Neural cell (in vitro differentiated cells): Measurements from ENCODE around the gene STARD13. TPM values are rescaled to one million over a fixed set of nuclear protein-coding genes. Genes with fewer than 3 reads are reported as not detected.

Experiments used
- H2AFZ ChIP-seq: fragments of 200-600, 300-800 bp; sonication (generic), shearing (Covaris generic); 2 replicates; pipeline ENCODE4 v1.6.0; 2014; ENCODE audit warnings: low read depth, mild to moderate bottlenecking, antibody characterized with exemption, low read length, moderate library complexity
- H3F3A ChIP-seq: fragments of 200-600 bp; shearing (Covaris generic); 2 replicates; pipeline ENCODE4 v1.6.1; 2016; ENCODE audit warnings: mild to moderate bottlenecking, moderate library complexity, mixed read lengths, antibody characterized with exemption, low read length; ENCODE audit not compliant: insufficient read depth, poor library complexity, severe bottlenecking
- H3K27ac ChIP-seq: fragments of 200-600, 300-800 bp; sonication (generic), shearing (Covaris generic); 2 replicates; pipeline ENCODE4 v1.5.1; 2014; ENCODE audit warnings: mild to moderate bottlenecking, low read length, moderate library complexity
- H3K27me3 ChIP-seq: fragments of 300-800, 200-600 bp; sonication (generic), shearing (Covaris generic); 2 replicates; pipeline ENCODE4 v1.6.0; 2014; ENCODE audit warnings: mild to moderate bottlenecking, low read depth, low read length, moderate library complexity; ENCODE audit not compliant: insufficient read depth
- H3K36me3 ChIP-seq: fragments of 300-800, 200-600 bp; sonication (generic), shearing (Covaris generic); 2 replicates; pipeline ENCODE4 v1.5.1; 2014; ENCODE audit warnings: mild to moderate bottlenecking, antibody characterized with exemption, low read length, moderate library complexity; ENCODE audit not compliant: insufficient read depth
- H3K4me2 ChIP-seq: fragments of 300-800, 200-600 bp; sonication (generic), shearing (Covaris generic); 2 replicates; pipeline ENCODE4 v1.6.0; 2014; ENCODE audit warnings: mild to moderate bottlenecking, low read length
- H3K4me3 ChIP-seq: fragments of 300-800, 200-600 bp; sonication (generic), shearing (Covaris generic); 2 replicates; pipeline ENCODE4 v1.5.1; 2014; ENCODE audit warnings: mild to moderate bottlenecking, low read length, moderate library complexity
- H3K79me2 ChIP-seq: fragments of 200-600 bp; shearing (Covaris generic); replicated peaks from 2 replicates; pipeline ENCODE4 v1.6.0; 2014; ENCODE audit warnings: mild to moderate bottlenecking, low read length, moderate library complexity; ENCODE audit not compliant: insufficient read depth
- H3K9ac ChIP-seq: fragments of 300-800, 200-600 bp; sonication (generic), shearing (Covaris generic); 2 replicates; pipeline ENCODE4 v1.6.1; 2016; ENCODE audit warnings: mild to moderate bottlenecking, low read length, mixed read lengths
- H3K9me2 ChIP-seq: fragments of 200-600 bp; shearing (Covaris generic); 2 replicates; pipeline ENCODE4 v1.6.1; 2016; ENCODE audit warnings: mild to moderate bottlenecking, low read length, mixed read lengths; ENCODE audit not compliant: insufficient read depth
- H3K9me3 ChIP-seq: fragments of 200-600, 300-800 bp; sonication (generic), shearing (Covaris generic); 2 replicates; pipeline ENCODE4 v1.6.1; 2016; ENCODE audit warnings: mild to moderate bottlenecking, mixed run types, low read length, moderate library complexity, mixed read lengths
- H4K20me1 ChIP-seq: fragments of 200-600 bp; shearing (Covaris generic); 2 replicates; pipeline ENCODE4 v1.6.1; 2016; ENCODE audit warnings: mild to moderate bottlenecking, mixed run types; ENCODE audit not compliant: insufficient read depth
- EP300 ChIP-seq: fragments of 450-650 bp; conservative IDR thresholded peaks from 2 replicates; pipeline ENCODE4 v1.6.1; 2014; ENCODE audit warnings: antibody characterized with exemption, mild to moderate bottlenecking, moderate library complexity; ENCODE audit not compliant: poor library complexity, severe bottlenecking
- EZH2 ChIP-seq: fragments of 200-600, 300-800 bp; shearing (Covaris generic), sonication (generic); IDR thresholded peaks from 2 replicates; pipeline ENCODE4 v1.6.1; 2014; ENCODE audit warnings: antibody characterized with exemption, low read length, borderline replicate concordance, mild to moderate bottlenecking; ENCODE audit not compliant: insufficient read depth, poor library complexity, severe bottlenecking
- MXI1 ChIP-seq: fragments of 450-650 bp; conservative IDR thresholded peaks from 2 replicates; pipeline ENCODE4 v1.6.1; 2014; ENCODE audit warnings: antibody characterized with exemption, mild to moderate bottlenecking; ENCODE audit not compliant: poor library complexity, severe bottlenecking
- POLR2AphosphoS5 ChIP-seq: IDR thresholded peaks from 2 replicates; pipeline ENCODE4 v1.6.1; 2012
- RAD21 ChIP-seq: fragments of 450-650 bp; conservative IDR thresholded peaks from 2 replicates; pipeline ENCODE4 v1.6.1; 2014; ENCODE audit warnings: antibody characterized with exemption, mild to moderate bottlenecking, moderate library complexity
- SMC3 ChIP-seq: fragments of 450-650 bp; conservative IDR thresholded peaks from 2 replicates; pipeline ENCODE4 v1.6.1; 2014; ENCODE audit warnings: antibody characterized with exemption, mild to moderate bottlenecking, moderate library complexity; ENCODE audit not compliant: poor library complexity
- TAF1 ChIP-seq: IDR thresholded peaks from 2 replicates; pipeline ENCODE4 v1.6.1; 2012; ENCODE audit warnings: low read depth
- polyA plus RNA-seq: library from polyadenylated mRNA; depleted of rRNA; stranded (reverse); fragments of >200 nt; gene quantifications from 2 replicates; pipeline ENCODE4 v1.2.3, GENCODE V29; 2014
- TF ChIP-seq, protein P1 (sequence below): fragments of 450-650 bp; IDR thresholded peaks from 2 replicates; pipeline ENCODE4 v1.5.1; 2014; ENCODE audit warnings: antibody characterized with exemption, mild to moderate bottlenecking, moderate library complexity; ENCODE audit not compliant: poor library complexity, severe bottlenecking
- TF ChIP-seq, protein P2 (sequence below): IDR thresholded peaks from 2 replicates; pipeline ENCODE4 v1.6.1; 2012; ENCODE audit warnings: borderline replicate concordance

The STARD13 gene
- polyA plus RNA-seq, 1 donor from 2014 or later = 0.05 TPM

DNA sequence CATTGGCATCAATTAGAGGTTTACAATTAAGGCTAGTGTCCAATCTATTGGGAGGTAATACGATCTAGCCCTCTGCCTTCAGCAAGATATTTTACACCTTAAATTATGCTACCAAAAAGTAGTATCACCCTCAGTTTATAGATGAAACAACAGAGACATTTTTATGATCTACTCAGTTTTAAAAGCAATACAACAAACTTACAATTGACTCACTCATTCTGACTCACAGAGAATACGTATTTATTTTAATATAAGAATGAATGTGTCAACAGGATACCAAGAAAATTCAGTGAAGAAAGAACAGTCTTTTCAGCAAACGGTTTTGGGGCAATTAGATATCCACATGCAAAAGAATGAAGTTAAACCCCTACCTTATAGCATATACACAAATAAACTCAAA is 32.5 kb upstream of the STARD13 start:
- H4K20me1 ChIP-seq = no peaks in the 10 kb centered on the region
- TF ChIP-seq EZH2 (no peak), SMC3 (no peak), MXI1 (no peak), EP300 (no peak), TAF1 (no peak), POLR2AphosphoS5 (no peak), RAD21 (no peak)
- TF ChIP-seq, protein P1, sequence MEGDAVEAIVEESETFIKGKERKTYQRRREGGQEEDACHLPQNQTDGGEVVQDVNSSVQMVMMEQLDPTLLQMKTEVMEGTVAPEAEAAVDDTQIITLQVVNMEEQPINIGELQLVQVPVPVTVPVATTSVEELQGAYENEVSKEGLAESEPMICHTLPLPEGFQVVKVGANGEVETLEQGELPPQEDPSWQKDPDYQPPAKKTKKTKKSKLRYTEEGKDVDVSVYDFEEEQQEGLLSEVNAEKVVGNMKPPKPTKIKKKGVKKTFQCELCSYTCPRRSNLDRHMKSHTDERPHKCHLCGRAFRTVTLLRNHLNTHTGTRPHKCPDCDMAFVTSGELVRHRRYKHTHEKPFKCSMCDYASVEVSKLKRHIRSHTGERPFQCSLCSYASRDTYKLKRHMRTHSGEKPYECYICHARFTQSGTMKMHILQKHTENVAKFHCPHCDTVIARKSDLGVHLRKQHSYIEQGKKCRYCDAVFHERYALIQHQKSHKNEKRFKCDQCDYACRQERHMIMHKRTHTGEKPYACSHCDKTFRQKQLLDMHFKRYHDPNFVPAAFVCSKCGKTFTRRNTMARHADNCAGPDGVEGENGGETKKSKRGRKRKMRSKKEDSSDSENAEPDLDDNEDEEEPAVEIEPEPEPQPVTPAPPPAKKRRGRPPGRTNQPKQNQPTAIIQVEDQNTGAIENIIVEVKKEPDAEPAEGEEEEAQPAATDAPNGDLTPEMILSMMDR = no peak
- TF ChIP-seq, protein P2, sequence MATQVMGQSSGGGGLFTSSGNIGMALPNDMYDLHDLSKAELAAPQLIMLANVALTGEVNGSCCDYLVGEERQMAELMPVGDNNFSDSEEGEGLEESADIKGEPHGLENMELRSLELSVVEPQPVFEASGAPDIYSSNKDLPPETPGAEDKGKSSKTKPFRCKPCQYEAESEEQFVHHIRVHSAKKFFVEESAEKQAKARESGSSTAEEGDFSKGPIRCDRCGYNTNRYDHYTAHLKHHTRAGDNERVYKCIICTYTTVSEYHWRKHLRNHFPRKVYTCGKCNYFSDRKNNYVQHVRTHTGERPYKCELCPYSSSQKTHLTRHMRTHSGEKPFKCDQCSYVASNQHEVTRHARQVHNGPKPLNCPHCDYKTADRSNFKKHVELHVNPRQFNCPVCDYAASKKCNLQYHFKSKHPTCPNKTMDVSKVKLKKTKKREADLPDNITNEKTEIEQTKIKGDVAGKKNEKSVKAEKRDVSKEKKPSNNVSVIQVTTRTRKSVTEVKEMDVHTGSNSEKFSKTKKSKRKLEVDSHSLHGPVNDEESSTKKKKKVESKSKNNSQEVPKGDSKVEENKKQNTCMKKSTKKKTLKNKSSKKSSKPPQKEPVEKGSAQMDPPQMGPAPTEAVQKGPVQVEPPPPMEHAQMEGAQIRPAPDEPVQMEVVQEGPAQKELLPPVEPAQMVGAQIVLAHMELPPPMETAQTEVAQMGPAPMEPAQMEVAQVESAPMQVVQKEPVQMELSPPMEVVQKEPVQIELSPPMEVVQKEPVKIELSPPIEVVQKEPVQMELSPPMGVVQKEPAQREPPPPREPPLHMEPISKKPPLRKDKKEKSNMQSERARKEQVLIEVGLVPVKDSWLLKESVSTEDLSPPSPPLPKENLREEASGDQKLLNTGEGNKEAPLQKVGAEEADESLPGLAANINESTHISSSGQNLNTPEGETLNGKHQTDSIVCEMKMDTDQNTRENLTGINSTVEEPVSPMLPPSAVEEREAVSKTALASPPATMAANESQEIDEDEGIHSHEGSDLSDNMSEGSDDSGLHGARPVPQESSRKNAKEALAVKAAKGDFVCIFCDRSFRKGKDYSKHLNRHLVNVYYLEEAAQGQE = no peak

DNA sequence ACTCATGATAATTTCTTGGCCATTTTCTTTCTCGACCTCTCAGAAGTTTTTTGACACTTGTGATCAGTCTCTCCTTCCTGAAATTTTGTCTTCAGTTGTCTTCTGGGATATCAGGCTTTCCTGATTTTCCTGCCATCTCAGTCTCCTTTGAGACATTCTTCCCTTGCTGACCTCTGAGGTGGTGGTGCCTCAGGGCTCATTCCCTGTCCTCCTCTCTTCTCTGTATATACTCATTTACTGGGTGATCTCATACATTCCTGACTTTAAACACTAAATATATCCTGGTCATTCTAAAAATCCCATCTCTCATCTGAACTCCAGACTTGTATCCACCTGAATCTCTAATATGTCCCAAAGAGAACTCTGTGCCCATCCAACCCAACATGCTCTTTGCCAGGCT is 31.3 kb upstream of the STARD13 start:
- Histone ChIP-seq H3K79me2 (no peaks in the 10 kb centered on the region), H2AFZ (no peak overlapping the region), H3F3A (no peaks in the 10 kb centered on the region), H3K4me3 (no peak overlapping the region), H4K20me1 (no peaks in the 10 kb centered on the region), H3K27me3 (no peaks in the 10 kb centered on the region), H3K27ac (no peak overlapping the region), H3K9me3 (no peaks in the 10 kb centered on the region), H3K9ac (no peak overlapping the region), H3K36me3 (no peaks in the 10 kb centered on the region), H3K9me2 (no peaks in the 10 kb centered on the region), H3K4me2 (no peak overlapping the region)
- TF ChIP-seq TAF1 (no peak), EP300 (no peak), RAD21 (no peak), EZH2 (no peak), SMC3 (no peak), MXI1 (no peak), POLR2AphosphoS5 (no peak)
- TF ChIP-seq, protein P2 = no peak
- TF ChIP-seq, protein P1 = no peak

More for the DNA sequence above, 32.5 kb upstream of the STARD13 start:
- H3F3A ChIP-seq = no peaks in the 10 kb centered on the region
- no peaks in the 10 kb centered on the region for H3K36me3 ChIP-seq
- H3K9me3 ChIP-seq = no peaks in the 10 kb centered on the region
- H3K79me2 ChIP-seq = no peaks in the 10 kb centered on the region
- H3K9me2 ChIP-seq = no peaks in the 10 kb centered on the region
- H3K4me3 ChIP-seq = no peak overlapping the region
- H3K27me3 ChIP-seq = no peaks in the 10 kb centered on the region
- no peak overlapping the region for H2AFZ ChIP-seq
- H3K27ac ChIP-seq = no peak overlapping the region
- H3K4me2 ChIP-seq = no peak overlapping the region
- no peak overlapping the region for H3K9ac ChIP-seq
